OCI-LY1 (cell line): ENCODE data around the gene CHGA.

Experiments
- CTCF ChIP-seq: fragments of 200-600 bp; sonication (generic), shearing (Covaris generic); IDR thresholded peaks from 2 replicates; pipeline ENCODE4 v1.5.1; 2017; ENCODE audit warnings: mild to moderate bottlenecking, antibody characterized with exemption, low read length, moderate library complexity, mixed read lengths
- EZH2 ChIP-seq: fragments of 200-600 bp; sonication (generic), shearing (Covaris generic); IDR thresholded peaks from 2 replicates; pipeline ENCODE4 v1.8.0; 2017; ENCODE audit warnings: borderline replicate concordance, mixed run types, mild to moderate bottlenecking, antibody characterized with exemption, low read length, moderate library complexity, mixed read lengths

GRCh38 chr14:92938890-92939671, 16.1 kb downstream of the CHGA start:
- no peak for TF ChIP-seq CTCF
- no peak for TF ChIP-seq EZH2
